ENCODE results near the gene CD22. TPM values are rescaled to one million over a fixed set of nuclear protein-coding genes. Genes with fewer than 3 reads are reported as not detected.

Gene CD22
- total and polyA plus RNA-seq, 2 experiments from 2014 or later, result 0.51 TPM; not detected in 1

GRCh38 chr19:35337984-35338296 is 9.0 kb downstream of the CD22 start:
- Histone ChIP-seq H3K4me3 (no peak overlapping the region), H3K27ac (no peak overlapping the region), H3K4me1 (ENCODE audit: low read depth) (no peaks in the 10 kb centered on the region), H3K36me3 (no peaks in the 10 kb centered on the region), H3K27me3 (no peaks in the 10 kb centered on the region), H3K9me3 (ENCODE audit: low read depth) (no peaks in the 10 kb centered on the region)
- no peak for TF ChIP-seq CTCF (IDR thresholded peaks at IDR 0.05; ENCODE audit: low read depth, low read length)
- no peak for DNase-seq (ENCODE audit: low read depth in 1 of 2, low spot score in 1 of 2)

- TF ChIP-seq CTCF (IDR thresholded peaks at IDR 0.05; ENCODE audit: low read depth, low read length), result no peak
- Histone ChIP-seq H3K27me3 (no peaks in the 10 kb centered on the region), H3K4me1 (ENCODE audit: low read depth) (no peaks in the 10 kb centered on the region), H3K9me3 (ENCODE audit: low read depth) (no peaks in the 10 kb centered on the region), H3K27ac (no peak overlapping the region), H3K36me3 (no peaks in the 10 kb centered on the region), H3K4me3 (no peak overlapping the region)
- no peak for DNase-seq (ENCODE audit: low read depth in 1 of 2, low spot score in 1 of 2)
These were observed 11.4 kb downstream of the CD22 start for GRCh38 chr19:35340431-35340830.

- no peak for TF ChIP-seq CTCF (IDR thresholded peaks at IDR 0.05; ENCODE audit: low read depth, low read length)
- Histone ChIP-seq H3K4me1 (ENCODE audit: low read depth) (no peaks in the 10 kb centered on the region), H3K9me3 (ENCODE audit: low read depth) (no peaks in the 10 kb centered on the region), H3K27me3 (no peaks in the 10 kb centered on the region), H3K36me3 (no peaks in the 10 kb centered on the region), H3K27ac (no peak overlapping the region), H3K4me3 (no peak overlapping the region)
- DNase-seq (ENCODE audit: low read depth in 1 of 2, low spot score in 1 of 2), result no peak
These were observed 12.0 kb downstream of the CD22 start for GRCh38 chr19:35341006-35341405.

- DNase-seq (ENCODE audit: low read depth in 1 of 2, low spot score in 1 of 2), result no peak
- Histone ChIP-seq H3K36me3 (no peaks in the 10 kb centered on the region), H3K27ac (no peak overlapping the region), H3K9me3 (ENCODE audit: low read depth) (no peaks in the 10 kb centered on the region), H3K4me3 (no peak overlapping the region), H3K4me1 (ENCODE audit: low read depth) (no peaks in the 10 kb centered on the region), H3K27me3 (no peaks in the 10 kb centered on the region)
- TF ChIP-seq CTCF (IDR thresholded peaks at IDR 0.05; ENCODE audit: low read depth, low read length), result no peak
These were observed 12.7 kb downstream of the CD22 start for GRCh38 chr19:35341565-35342225.

GRCh38 chr19:35342430-35342829 is 13.4 kb downstream of the CD22 start:
- H3K9me3 ChIP-seq (ENCODE audit: low read depth), result no peaks in the 10 kb centered on the region
- H3K36me3 ChIP-seq, result no peaks in the 10 kb centered on the region
- H3K27me3 ChIP-seq, result no peaks in the 10 kb centered on the region
- no peaks in the 10 kb centered on the region for H3K4me1 ChIP-seq (ENCODE audit: low read depth)
- no peak overlapping the region for H3K27ac ChIP-seq
- TF ChIP-seq CTCF (IDR thresholded peaks at IDR 0.05; ENCODE audit: low read depth, low read length), result no peak
- H3K4me3 ChIP-seq, result no peak overlapping the region
- no peak for DNase-seq (ENCODE audit: low read depth in 1 of 2, low spot score in 1 of 2)
